8988T (cell line): ENCODE results near the gene RIC8A.
A peak's percentile ranks its signal among the peaks of the same experiment; 100 is the strongest.

Experiments
- DNase-seq: peaks from one replicate; pipeline ENCODE4 v3.0.0; 2011

Gene RIC8A

DNA sequence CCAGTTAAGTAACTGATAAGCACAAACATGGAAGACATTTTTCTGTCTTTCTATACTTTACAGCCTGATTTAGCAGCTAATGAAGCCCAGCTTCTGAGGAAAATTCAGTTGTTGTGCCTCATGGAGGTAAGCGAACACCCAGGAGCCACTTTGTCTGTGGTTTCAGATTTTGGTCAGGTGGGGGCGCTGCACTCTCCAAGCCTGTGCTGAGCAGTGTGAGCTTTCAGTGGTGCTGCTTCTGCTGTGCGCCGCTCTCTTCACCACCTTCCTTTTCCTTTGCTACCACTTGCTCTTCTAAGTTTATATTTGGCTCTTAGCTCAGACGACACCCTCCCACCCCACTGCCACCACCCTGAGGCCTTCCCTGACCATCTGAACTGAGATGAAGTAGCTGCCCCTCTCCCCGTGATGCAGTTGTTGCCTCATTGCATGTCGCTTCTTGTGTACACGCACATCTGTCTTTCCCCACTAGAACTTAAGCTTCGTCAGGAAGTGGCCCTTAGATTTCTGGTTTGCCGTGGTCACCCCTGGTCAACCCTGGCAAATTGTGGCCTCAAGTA, 43.3 kb downstream of the RIC8A start:
- DNase-seq: peak; percentile 56

GRCh38 chr11:251550-251949, 44.0 kb downstream of the RIC8A start:
- DNase-seq: no peak

- no peak for DNase-seq
Observed at GRCh38 chr11:252666-253065, 45.2 kb downstream of the RIC8A start.

GRCh38 chr11:253160-253885, 45.8 kb downstream of the RIC8A start:
- no peak for DNase-seq

GRCh38 chr11:253886-254270, 46.4 kb downstream of the RIC8A start:
- no peak for DNase-seq

DNA sequence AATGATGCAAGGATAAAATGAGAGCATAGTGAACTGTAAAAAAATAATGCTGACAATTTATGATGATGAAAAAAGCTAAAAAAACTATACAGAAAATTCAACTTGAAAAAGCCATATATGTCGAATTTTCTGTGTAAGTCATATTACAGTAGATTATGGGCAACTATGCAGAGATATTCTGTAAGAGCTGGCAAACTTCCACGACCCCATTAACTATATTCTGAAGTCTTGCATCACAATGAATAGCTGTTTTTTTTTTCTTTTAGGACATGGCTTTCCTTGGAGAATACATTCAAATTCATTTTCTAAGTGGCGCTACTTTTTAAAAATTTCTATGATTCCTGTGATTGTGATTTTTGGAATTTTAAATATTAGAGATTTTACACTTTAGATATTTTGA, 47.7 kb downstream of the RIC8A start:
- DNase-seq: no peak

- DNase-seq: no peak
Observed at GRCh38 chr11:255816-256215, 48.3 kb downstream of the RIC8A start.

- DNase-seq: no peak
Observed at GRCh38 chr11:256952-257737, 49.6 kb downstream of the RIC8A start.

DNA sequence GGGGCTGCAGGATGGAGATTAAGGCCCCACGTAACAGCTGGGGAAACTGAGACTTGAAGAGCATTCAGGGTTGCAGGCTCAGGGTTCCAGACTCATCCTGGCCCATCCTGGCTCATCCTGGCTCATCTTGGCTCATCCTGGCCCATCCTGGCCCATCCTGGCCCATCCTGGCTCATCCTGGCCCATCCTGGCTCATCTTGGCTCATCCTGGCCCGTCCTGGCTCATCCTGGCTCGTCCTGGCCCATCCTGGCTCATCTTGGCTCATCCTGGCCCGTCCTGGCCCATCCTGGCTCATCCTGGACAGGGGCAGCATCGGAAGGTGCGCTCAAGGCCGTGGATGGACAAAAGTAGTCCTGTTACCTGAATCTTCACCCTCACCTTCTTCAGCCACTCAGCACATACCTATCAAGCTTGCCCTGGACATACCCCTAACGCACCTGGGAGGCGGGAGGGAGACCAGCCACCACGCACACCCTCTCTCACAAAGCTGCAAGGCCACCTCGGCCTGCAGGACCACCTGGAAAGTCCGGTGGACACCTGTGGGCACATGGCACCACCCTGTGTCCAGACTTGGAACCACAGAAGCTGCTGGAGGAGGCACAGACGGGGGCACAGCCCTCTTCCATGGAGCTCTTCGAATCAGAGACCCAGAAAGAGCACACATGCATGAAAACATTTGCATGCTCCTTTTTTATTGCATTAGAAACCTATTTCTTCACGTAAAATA, 50.4 kb downstream of the RIC8A start:
- DNase-seq: peak; percentile 68

GRCh38 chr11:259413-259812, 51.9 kb downstream of the RIC8A start:
- DNase-seq: no peak

GRCh38 chr11:261624-262023, 54.1 kb downstream of the RIC8A start:
- no peak for DNase-seq
